Activated B cell treated with CpG ODN at 0.5 μM for 24 hours (primary cell): Measurements from ENCODE around the gene FRMD6. TPM values are rescaled to one million over a fixed set of nuclear protein-coding genes. Genes with fewer than 3 reads are reported as not detected.
"Not testable (repeated sequence)": the region's sequence is repeated elsewhere in the genome, so short reads cannot be mapped to it uniquely, and the experiment has no call there.

Source experiments
- ATAC-seq: fragments of 200-7000 bp; cut with Tn5 transposase; one replicate; pipeline ENCODE4 v1.10.0; 2021; ENCODE audit warnings: low read depth, mild to moderate bottlenecking, moderate library complexity
- CTCF ChIA-PET: fragments of 350-600 bp; sonication (Branson Sonifier 250); formaldehyde crosslinking; loops from one replicate; lab custom pipeline; 2021; ENCODE audit warnings: antibody characterized with exemption; lab: Charles Lee
- POLR2A ChIA-PET: fragments of 350-600 bp; sonication (Branson Sonifier 250); formaldehyde crosslinking; loops from one replicate; lab custom pipeline; 2021; ENCODE audit warnings: antibody characterized with exemption; lab: Charles Lee
- DNase-seq: peaks from one replicate; pipeline ENCODE4 v3.0.0; 2022
- H3K27ac Mint-ChIP-seq: one replicate; pipeline ENCODE4 v1.8.0; 2020; ENCODE audit warnings: mixed read lengths
- H3K27me3 Mint-ChIP-seq: one replicate; pipeline ENCODE4 v1.8.0; 2021; ENCODE audit warnings: mixed read lengths
- H3K36me3 Mint-ChIP-seq: one replicate; pipeline ENCODE4 v1.8.0; 2021; ENCODE audit warnings: low read depth, mixed read lengths
- H3K4me1 Mint-ChIP-seq: one replicate; pipeline ENCODE4 v1.8.0; 2021; ENCODE audit warnings: mixed read lengths
- H3K4me3 Mint-ChIP-seq: one replicate; pipeline ENCODE4 v1.8.0; 2020; ENCODE audit warnings: mild to moderate bottlenecking, mixed read lengths
- H3K9me3 Mint-ChIP-seq: one replicate; pipeline ENCODE4 v1.8.0; 2020; ENCODE audit warnings: mixed read lengths
- CTCF ChIP-seq: fragments of 200-600 bp; IDR thresholded peaks from one replicate; pipeline ENCODE4 v1.8.0; 2022; ENCODE audit warnings: antibody characterized with exemption, mild to moderate bottlenecking
- intact Hi-C: fragments of 100-400 bp; cut with micrococcal nuclease; formaldehyde crosslinking; loops from one replicate; pipeline ENCODE4 v1.15.1; 2024
- total RNA-seq: library from RNA; stranded (reverse); gene quantifications from 2 replicates; pipeline ENCODE4 v1.2.3, GENCODE V29; 2022

FRMD6 gene
- total RNA-seq, 1 donor from 2014 or later = 0.33 TPM

- ChIA-PET POLR2A (no interaction called here), CTCF (no interaction called here)
- no peak for TF ChIP-seq CTCF
- Mint-ChIP-seq H3K27ac (no peak overlapping the region), H3K4me3 (no peak overlapping the region), H3K36me3 (no peaks in the 10 kb centered on the region), H3K27me3 (peaks cover 17% of the 10 kb centered on the region), H3K9me3 (no peaks in the 10 kb centered on the region), H3K4me1 (no peaks in the 10 kb centered on the region)
- no peak for DNase-seq
- intact Hi-C loops = no loop called here
- ATAC-seq = no peak
Measured at GRCh38 chr14:51735851-51736250, 84.1 kb downstream of the FRMD6 start.

GRCh38 chr14:51738754-51739153 lies 87.0 kb downstream of the FRMD6 start:
- CTCF ChIA-PET = no interaction called here
- ATAC-seq (no peak), DNase-seq (no peak)
- POLR2A ChIA-PET = no interaction called here
- Mint-ChIP-seq H3K9me3 (no peaks in the 10 kb centered on the region), H3K27ac (no peak overlapping the region), H3K4me3 (no peak overlapping the region), H3K36me3 (no peaks in the 10 kb centered on the region), H3K27me3 (peaks cover 10% of the 10 kb centered on the region), H3K4me1 (no peaks in the 10 kb centered on the region)
- no peak for TF ChIP-seq CTCF
- intact Hi-C loops = no loop called here

GRCh38 chr14:51743588-51744000 lies 91.9 kb downstream of the FRMD6 start:
- intact Hi-C loops = no loop called here
- no peak overlapping the region for H3K27ac Mint-ChIP-seq
- H3K9me3 Mint-ChIP-seq = no peaks in the 10 kb centered on the region
- ChIA-PET CTCF (no interaction called here), POLR2A (no interaction called here)
- H3K4me1 Mint-ChIP-seq = no peaks in the 10 kb centered on the region
- TF ChIP-seq CTCF = no peak
- ATAC-seq (no peak), DNase-seq (no peak)
- no peaks in the 10 kb centered on the region for H3K36me3 Mint-ChIP-seq
- H3K27me3 Mint-ChIP-seq = peaks cover 4% of the 10 kb centered on the region
- no peak overlapping the region for H3K4me3 Mint-ChIP-seq

GRCh38 chr14:51744372-51745130 lies 92.8 kb downstream of the FRMD6 start:
- no peaks in the 10 kb centered on the region for H3K36me3 Mint-ChIP-seq
- peaks cover 4% of the 10 kb centered on the region for H3K27me3 Mint-ChIP-seq
- DNase-seq (no peak), ATAC-seq (no peak)
- H3K4me1 Mint-ChIP-seq = no peaks in the 10 kb centered on the region
- no peaks in the 10 kb centered on the region for H3K9me3 Mint-ChIP-seq
- H3K27ac Mint-ChIP-seq = no peak overlapping the region
- TF ChIP-seq CTCF = no peak
- intact Hi-C loops = no loop called here
- CTCF ChIA-PET = no interaction called here
- no peak overlapping the region for H3K4me3 Mint-ChIP-seq
- POLR2A ChIA-PET = no interaction called here

GRCh38 chr14:51746823-51747222 lies 95.1 kb downstream of the FRMD6 start:
- CTCF ChIA-PET, DNase-seq, intact Hi-C loops: not testable (repeated sequence)

More at GRCh38 chr14:51746823-51747222, 95.1 kb downstream of the FRMD6 start:
- H3K36me3 Mint-ChIP-seq, H3K4me1 Mint-ChIP-seq, H3K27ac Mint-ChIP-seq, ATAC-seq, H3K27me3 Mint-ChIP-seq, H3K9me3 Mint-ChIP-seq, H3K4me3 Mint-ChIP-seq, POLR2A ChIA-PET: not testable (repeated sequence)
